K562 (cell line): ENCODE results near the gene POU2F1. TPM values are rescaled to one million over a fixed set of nuclear protein-coding genes. Genes with fewer than 3 reads are reported as not detected.

Experiments used
- ATAC-seq: fragments of 200-7000 bp; cut with Tn5 transposase; 3 replicates; pipeline ENCODE4 v1.9.1; 2020; ENCODE audit warnings: moderate library complexity
- BruUV-seq: library from RNA; stranded (reverse); fragments of 400-500 nt; replicated peaks from 2 replicates; lab custom pipeline; 2021; lab: Mats Ljungman, UMichigan
- CTCF ChIA-PET: fragments of 300-600 bp; formaldehyde crosslinking; extraction: SDS; loops from one replicate; lab custom pipeline; 2021; ENCODE audit warnings: low intra/inter-chr PET ratio; lab: Yijun Ruan, JAX
- POLR2A ChIA-PET: fragments of 300-600, 350-650 bp; sonication (Branson Sonifier 250); formaldehyde crosslinking; extraction: SDS; loops from one replicate; lab custom pipeline; 2021; ENCODE audit warnings: antibody characterized with exemption, inconsistent platforms; lab: Yijun Ruan, JAX
- DNase-seq, 4 experiments: peaks; one replicate each; pipeline versions ENCODE4 v3.0.0 to v3.0.0-alpha.2; 2011 to 2018; ENCODE audit warnings: low spot score in 3 of 4, mixed read lengths in 3 of 4; ENCODE audit errors: extremely low read depth in 1 of 4
- FAIRE-seq: peaks from 2 replicates; lab custom pipeline; 2011; peaks lifted over from hg19 to GRCh38; lab: Jason Lieb, UNC
- H2AFZ ChIP-seq: 2 replicates; pipeline ENCODE4 v1.6.0; 2011; ENCODE audit warnings: low read depth, low read length, control low read depth, inconsistent platforms
- H3K27ac ChIP-seq: fragments of 200-600 bp; 3 replicates; pipeline ENCODE4 v1.8.0; 2011; ENCODE audit warnings: low read depth, mild to moderate bottlenecking, control low read depth, inconsistent platforms, low read length, moderate library complexity, mixed read lengths; ENCODE audit errors: extremely low read depth
- H3K27me3 ChIP-seq, 2 experiments: fragments of 300-600 bp in 1 of 2; 2 replicates in 1 of 2; 3 replicates in 1 of 2; pipeline versions ENCODE4 v1.6.0 to v1.8.0; 2011; ENCODE audit warnings: inconsistent platforms in 2 of 2, low read length in 2 of 2, mild to moderate bottlenecking in 1 of 2, mixed read lengths in 1 of 2, moderate library complexity in 1 of 2; ENCODE audit not compliant: control insufficient read depth in 2 of 2, insufficient read depth in 2 of 2
- H3K36me3 ChIP-seq: fragments of 300-600 bp; 3 replicates; pipeline ENCODE4 v1.8.0; 2011; ENCODE audit warnings: mild to moderate bottlenecking, low read length, inconsistent platforms; ENCODE audit not compliant: control insufficient read depth, insufficient read depth
- H3K4me1 ChIP-seq, 2 experiments: fragments of 200-600 bp in 1 of 2; replicated peaks in 1 of 2; 2 replicates in 1 of 2; 3 replicates in 1 of 2; pipeline versions ENCODE4 v1.5.1 to v1.8.0; 2011; ENCODE audit warnings: inconsistent platforms in 2 of 2, low read length in 2 of 2, mild to moderate bottlenecking in 1 of 2, mixed read lengths in 1 of 2, moderate library complexity in 1 of 2; ENCODE audit not compliant: control insufficient read depth in 2 of 2, insufficient read depth in 2 of 2
- H3K4me2 ChIP-seq: 2 replicates; pipeline ENCODE4 v1.6.1; 2011; ENCODE audit warnings: low read length, control low read depth, inconsistent platforms, mixed read lengths; ENCODE audit not compliant: insufficient read depth
- H3K4me3 ChIP-seq: fragments of 200-600 bp; sonication (generic), shearing (Covaris generic); 2 replicates; pipeline ENCODE4 v1.5.1; 2016; ENCODE audit warnings: control low read depth, inconsistent platforms
- H3K79me2 ChIP-seq: fragments of 200-600 bp; 3 replicates; pipeline ENCODE4 v1.8.0; 2011; ENCODE audit warnings: low read length, inconsistent platforms; ENCODE audit not compliant: control insufficient read depth, insufficient read depth
- H3K9ac ChIP-seq, 2 experiments: 2 replicates each; pipeline versions ENCODE4 v1.6.0 to v1.6.1; 2011; ENCODE audit warnings: low read depth in 2 of 2, low read length in 2 of 2, control low read depth in 1 of 2, inconsistent platforms in 1 of 2, mild to moderate bottlenecking in 1 of 2, mixed read lengths in 1 of 2; ENCODE audit not compliant: insufficient read depth in 1 of 2
- H3K9me1 ChIP-seq: one replicate; pipeline ENCODE4 v1.6.0; 2011; ENCODE audit warnings: inconsistent platforms, mild to moderate bottlenecking, low read length, moderate library complexity; ENCODE audit not compliant: control insufficient read depth, insufficient read depth
- H3K9me3 ChIP-seq: replicated peaks from 2 replicates; pipeline ENCODE4 v1.5.1; 2011; ENCODE audit warnings: low read depth, low read length, inconsistent platforms; ENCODE audit not compliant: control insufficient read depth, insufficient read depth
- H4K20me1 ChIP-seq: replicated peaks from 2 replicates; pipeline ENCODE4 v1.6.1; 2011; ENCODE audit warnings: low read length, inconsistent platforms, mixed read lengths; ENCODE audit not compliant: control insufficient read depth, insufficient read depth
- C11orf30 ChIP-seq: fragments of 450-650 bp; IDR thresholded peaks from 2 replicates; pipeline ENCODE4 v1.6.1; 2016; ENCODE audit warnings: low read depth, mild to moderate bottlenecking
- CBX8 ChIP-seq: fragments of 200-600 bp; sonication (generic); IDR thresholded peaks from 2 replicates; pipeline ENCODE4 v1.6.1; 2012; ENCODE audit warnings: borderline replicate concordance, mixed run types, low read depth, mild to moderate bottlenecking, moderate library complexity, mixed read lengths, low read length, control low read depth, inconsistent platforms; ENCODE audit not compliant: poor library complexity, severe bottlenecking; ENCODE audit errors: extremely low read depth
- MAFF ChIP-seq: IDR thresholded peaks from 2 replicates; pipeline ENCODE4 v1.6.1; 2012; ENCODE audit warnings: low read length, improper control_type of control experiment
- MYC ChIP-seq, 2 experiments: fragments of 250-450 bp in 1 of 2; sonication (Bioruptor Pico) in 1 of 2; IDR thresholded peaks; 2 replicates each; pipeline versions ENCODE4 v1.5.1 to v1.6.1; 2012 to 2021; ENCODE audit warnings: low read depth in 2 of 2, borderline replicate concordance in 1 of 2, improper control_type of control experiment in 1 of 2, low read length in 1 of 2, mild to moderate bottlenecking in 1 of 2, moderate library complexity in 1 of 2
- PRPF4 ChIP-seq: fragments of 200-400 bp; formaldehyde crosslinking; IDR thresholded peaks from one replicate; pipeline ENCODE4 v1.6.1; 2017; ENCODE audit warnings: low read length, low read depth, mild to moderate bottlenecking; ENCODE audit not compliant: insufficient read depth, poor library complexity, severe bottlenecking
- WGBS: fragments of 100-300 bp; shearing (Covaris generic); methylation state at CpG from one replicate; pipeline ENCODE4 v1.1.6; 2016; ENCODE audit warnings: low coverage, mixed read lengths; ENCODE audit not compliant: insufficient coverage; ENCODE audit errors: missing lambda C conversion rate; 5-methylcytosine and 5-hydroxymethylcytosine counted together
- in situ Hi-C: fragments of 300-500 bp; cut with MboI; formaldehyde crosslinking; loops from 4 replicates; pipeline ENCODE4 v1.15.0; 2018; ENCODE audit warnings: inconsistent platforms, mixed read lengths
- intact Hi-C: fragments of 100-400 bp; cut with micrococcal nuclease; formaldehyde crosslinking; loops from 2 replicates; pipeline ENCODE4 v1.14.2; 2022
- polyA plus RNA-seq, 8 experiments: library from polyadenylated mRNA; depleted of rRNA in 4 of 8; stranded (reverse) in 5 of 8; unstranded in 3 of 8; fragments of >200 nt; fragmentation: Nextera tagmentation in 2 of 8; fragmentation: Illumina TruSeq in 1 of 8; extraction: Ambion mirVana in 2 of 8; extraction: Trizol in 1 of 8; gene quantifications; 2 replicates each; pipeline versions ENCODE4 v1.2.1 to v1.2.3, GENCODE V29; 2011 to 2014; ENCODE audit warnings: inconsistent platforms in 1 of 8, missing spikeins in 1 of 8
- total RNA-seq, 7 experiments: library from RNA; depleted of rRNA in 6 of 7; stranded (reverse); fragments of >200 nt in 6 of 7; fragmentation: Illumina TruSeq in 2 of 7; extraction: Trizol in 2 of 7; gene quantifications; 2 replicates each; pipeline versions ENCODE4 v1.2.1 to v1.2.3, GENCODE V29; 2011 to 2021; ENCODE audit warnings: low replicate concordance in 1 of 7
- TF ChIP-seq, protein P1 (sequence below): sonication (generic); formaldehyde crosslinking; IDR thresholded peaks from 2 replicates; pipeline ENCODE4 v1.8.0; 2022; ENCODE audit warnings: mild to moderate bottlenecking, missing genetic modification reagents, borderline replicate concordance

Gene POU2F1
- total and polyA plus RNA-seq, 9 of the 15 experiments (the other 6 are each of a cell fraction or from before 2014, with no cell fraction given): 2.6 to 22.3 (median 8.8) TPM

DNA sequence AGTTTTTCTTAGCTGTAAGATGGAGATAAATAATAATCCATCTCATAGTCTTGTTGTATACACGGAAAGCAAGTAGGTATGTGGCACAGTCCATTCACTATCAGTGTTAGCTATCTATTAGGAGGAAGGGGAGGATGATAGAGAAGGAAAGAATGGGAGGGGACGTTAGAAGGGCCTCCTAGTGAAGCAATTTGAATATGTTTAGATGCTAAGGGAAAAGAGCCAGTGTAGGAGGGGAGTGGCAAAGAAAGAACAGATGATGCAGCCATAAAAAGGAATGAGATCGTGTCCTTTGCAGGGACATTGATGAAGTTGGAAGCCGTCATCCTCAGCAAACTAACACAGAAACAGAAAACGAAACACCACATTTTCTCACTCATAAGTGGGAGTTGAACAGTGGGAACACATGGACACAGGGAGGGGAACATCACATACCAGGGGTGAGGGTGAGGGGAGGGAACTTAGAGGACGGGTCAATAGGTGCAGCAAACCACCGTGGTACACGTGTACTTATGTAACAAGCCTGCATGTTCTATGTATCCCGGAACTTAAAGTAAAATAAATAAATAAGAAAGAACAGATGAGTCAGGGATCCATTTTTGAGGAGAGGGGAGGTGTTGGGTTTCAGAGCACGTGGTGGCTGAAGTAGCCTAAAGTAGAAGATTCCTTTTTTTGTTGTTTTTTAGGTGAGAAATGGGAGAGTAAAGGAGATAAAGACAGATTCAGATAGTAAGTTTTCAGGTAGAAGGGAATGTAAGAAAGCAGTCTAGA lies 124.1 kb downstream of the POU2F1 start:
- Histone ChIP-seq H3K9ac (no peak overlapping the region), H3K36me3 (no peaks in the 10 kb centered on the region), H3K4me1 (no peaks in the 10 kb centered on the region), H3K27ac (no peak overlapping the region), H3K9me1 (no peaks in the 10 kb centered on the region), H3K4me2 (no peak overlapping the region), H3K4me3 (no peak overlapping the region), H3K79me2 (no peaks in the 10 kb centered on the region), H2AFZ (no peak overlapping the region; the same call in 1 of the 2 replicates), H3K27me3 (no peaks in the 10 kb centered on the region), H4K20me1 (no peaks in the 10 kb centered on the region), H3K9me3 (no peaks in the 10 kb centered on the region)
- FAIRE-seq: no peak
- ChIA-PET CTCF (no interaction called here), POLR2A (no interaction called here)
- whole genome bisulfite sequencing: 31% methylated on average over 10 of the region's 10 CpGs
- ATAC-seq: 0 out of 3 replicates have a peak, but pooled peaks have one; percentile 22
- no peak for DNase-seq
- BruUV-seq: no TSS peak
- intact Hi-C loops (no loop called here), in situ Hi-C loops (no loop called here)
- TF ChIP-seq, protein P1, sequence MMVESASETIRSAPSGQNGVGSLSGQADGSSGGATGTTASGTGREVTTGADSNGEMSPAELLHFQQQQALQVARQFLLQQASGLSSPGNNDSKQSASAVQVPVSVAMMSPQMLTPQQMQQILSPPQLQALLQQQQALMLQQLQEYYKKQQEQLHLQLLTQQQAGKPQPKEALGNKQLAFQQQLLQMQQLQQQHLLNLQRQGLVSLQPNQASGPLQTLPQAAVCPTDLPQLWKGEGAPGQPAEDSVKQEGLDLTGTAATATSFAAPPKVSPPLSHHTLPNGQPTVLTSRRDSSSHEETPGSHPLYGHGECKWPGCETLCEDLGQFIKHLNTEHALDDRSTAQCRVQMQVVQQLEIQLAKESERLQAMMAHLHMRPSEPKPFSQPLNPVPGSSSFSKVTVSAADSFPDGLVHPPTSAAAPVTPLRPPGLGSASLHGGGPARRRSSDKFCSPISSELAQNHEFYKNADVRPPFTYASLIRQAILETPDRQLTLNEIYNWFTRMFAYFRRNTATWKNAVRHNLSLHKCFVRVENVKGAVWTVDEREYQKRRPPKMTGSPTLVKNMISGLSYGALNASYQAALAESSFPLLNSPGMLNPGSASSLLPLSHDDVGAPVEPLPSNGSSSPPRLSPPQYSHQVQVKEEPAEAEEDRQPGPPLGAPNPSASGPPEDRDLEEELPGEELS (CRISPR knock-in tag): no peak
- 0 out of 2 replicates have a peak, but pooled peaks have one; percentile 9 for TF ChIP-seq C11orf30
- no peak for TF ChIP-seq PRPF4
- no peak for TF ChIP-seq MAFF
- 0 out of 2 replicates have a peak, but pooled peaks have one; percentile 13 for TF ChIP-seq MYC (IDR thresholded peaks at IDR 0.05; ENCODE audit: low read depth, low read length)
- TF ChIP-seq MYC (CRISPR knock-in tag; IDR thresholded peaks at IDR 0.05; ENCODE audit: borderline replicate concordance, low read depth): no peak
- no peak for TF ChIP-seq CBX8
